ENCODE measurements around the gene KDM4B. TPM values are rescaled to one million over a fixed set of nuclear protein-coding genes. Genes with fewer than 3 reads are reported as not detected.

KDM4B gene
- total RNA-seq, 2 donors from 2014 or later, result 27.8 to 38.5 TPM

GRCh38 chr19:5123646-5124045, 154.7 kb downstream of the KDM4B start:
- H3K27me3 Mint-ChIP-seq (ENCODE audit: insufficient read depth), result no peaks in the 10 kb centered on the region
- Histone ChIP-seq H3K9ac (ENCODE audit: extremely low read depth, low read length, poor library complexity, severe bottlenecking) (no peak overlapping the region), H3K4me3 (ENCODE audit: low read length) (no peak overlapping the region), H3K36me3 (ENCODE audit: control insufficient read depth, insufficient read depth, low read length) (peaks cover 15% of the 10 kb centered on the region), H3K4me1 (ENCODE audit: control insufficient read depth, insufficient read depth, low read length) (peaks cover 8% of the 10 kb centered on the region), H3K27me3 (ENCODE audit: control insufficient read depth, insufficient read depth, low read length, poor library complexity, severe bottlenecking) (no peaks in the 10 kb centered on the region), H3K9me3 (ENCODE audit: control insufficient read depth, low read length) (no peaks in the 10 kb centered on the region), H3K27ac (ENCODE audit: low read depth, low read length) (no peak overlapping the region)
- no peaks in the 10 kb centered on the region for H3K9me3 Mint-ChIP-seq
- H3K27ac Mint-ChIP-seq, result peak overlapping the region; percentile 88
- TF ChIP-seq CTCF (conservative IDR thresholded peaks at IDR 0.05), result no peak
- H3K36me3 Mint-ChIP-seq (ENCODE audit: low read depth), result peaks cover 21% of the 10 kb centered on the region
- no peak overlapping the region for H3K4me3 Mint-ChIP-seq
- DNase-seq, result peak; percentile 75
- H3K4me1 Mint-ChIP-seq, result peaks cover 24% of the 10 kb centered on the region
- 84 to 96% methylated on average over 4 to 11 of the region's 11 CpGs for WGBS, 2 experiments (ENCODE audit: insufficient coverage in 1 of 2, insufficient read length in 1 of 2)

- Histone ChIP-seq H3K4me1 (ENCODE audit: control insufficient read depth, insufficient read depth, low read length) (peaks cover 8% of the 10 kb centered on the region), H3K4me3 (ENCODE audit: low read length) (no peak overlapping the region), H3K27ac (ENCODE audit: low read depth, low read length) (no peak overlapping the region), H3K36me3 (ENCODE audit: control insufficient read depth, insufficient read depth, low read length) (peaks cover 9% of the 10 kb centered on the region), H3K27me3 (ENCODE audit: control insufficient read depth, insufficient read depth, low read length, poor library complexity, severe bottlenecking) (no peaks in the 10 kb centered on the region), H3K9me3 (ENCODE audit: control insufficient read depth, low read length) (no peaks in the 10 kb centered on the region), H3K9ac (ENCODE audit: extremely low read depth, low read length, poor library complexity, severe bottlenecking) (no peak overlapping the region)
- WGBS, 2 experiments (ENCODE audit: insufficient coverage in 1 of 2, insufficient read length in 1 of 2), result 97% methylated on average over 17 to 21 of the region's 21 CpGs
- H3K27ac Mint-ChIP-seq, result peak overlapping the region; percentile 66
- H3K27me3 Mint-ChIP-seq (ENCODE audit: insufficient read depth), result no peaks in the 10 kb centered on the region
- H3K36me3 Mint-ChIP-seq (ENCODE audit: low read depth), result peaks cover 14% of the 10 kb centered on the region
- TF ChIP-seq CTCF (conservative IDR thresholded peaks at IDR 0.05), result no peak
- no peaks in the 10 kb centered on the region for H3K9me3 Mint-ChIP-seq
- H3K4me1 Mint-ChIP-seq, result peaks cover 24% of the 10 kb centered on the region
- DNase-seq, result no peak
- H3K4me3 Mint-ChIP-seq, result no peak overlapping the region
Measured at GRCh38 chr19:5124111-5124855, 155.4 kb downstream of the KDM4B start.

- peaks cover 26% of the 10 kb centered on the region for H3K4me1 Mint-ChIP-seq
- H3K36me3 Mint-ChIP-seq (ENCODE audit: low read depth), result peaks cover 13% of the 10 kb centered on the region
- peak overlapping the region; percentile 66 for H3K27ac Mint-ChIP-seq
- Histone ChIP-seq H3K27me3 (ENCODE audit: control insufficient read depth, insufficient read depth, low read length, poor library complexity, severe bottlenecking) (no peaks in the 10 kb centered on the region), H3K9me3 (ENCODE audit: control insufficient read depth, low read length) (no peaks in the 10 kb centered on the region), H3K27ac (ENCODE audit: low read depth, low read length) (peak overlapping the region; percentile 47), H3K9ac (ENCODE audit: extremely low read depth, low read length, poor library complexity, severe bottlenecking) (no peak overlapping the region), H3K36me3 (ENCODE audit: control insufficient read depth, insufficient read depth, low read length) (peaks cover 9% of the 10 kb centered on the region), H3K4me3 (ENCODE audit: low read length) (no peak overlapping the region), H3K4me1 (ENCODE audit: control insufficient read depth, insufficient read depth, low read length) (peaks cover 8% of the 10 kb centered on the region)
- no peaks in the 10 kb centered on the region for H3K9me3 Mint-ChIP-seq
- H3K4me3 Mint-ChIP-seq, result no peak overlapping the region
- no peak for TF ChIP-seq CTCF (conservative IDR thresholded peaks at IDR 0.05)
- WGBS, 2 experiments (ENCODE audit: insufficient coverage in 1 of 2, insufficient read length in 1 of 2), result 94% methylated on average over 11 to 17 of the region's 17 CpGs
- no peak for DNase-seq
- no peaks in the 10 kb centered on the region for H3K27me3 Mint-ChIP-seq (ENCODE audit: insufficient read depth)
Measured at GRCh38 chr19:5125376-5125775, 156.5 kb downstream of the KDM4B start.
